HEK293 (cell line): ENCODE measurements around the gene DLX5.
A peak's percentile ranks its signal among the peaks of the same experiment; 100 is the strongest.

Experiments
- CTCF ChIA-PET: fragments of 350-600 bp; formaldehyde crosslinking; extraction: SDS; loops from one replicate; lab custom pipeline; 2021; ENCODE audit warnings: antibody characterized with exemption; lab: Yijun Ruan, JAX
- POLR2A ChIA-PET: fragments of 300-600 bp; formaldehyde crosslinking; extraction: SDS; loops from one replicate; lab custom pipeline; 2020; ENCODE audit warnings: antibody characterized with exemption, inconsistent platforms; lab: Yijun Ruan, JAX
- H3K27ac ChIP-seq: fragments of 200-500 bp; sonication (Bioruptor generic); 2 replicates; pipeline ENCODE4 v1.5.1; 2014; ENCODE audit warnings: low read depth, low read length, control low read depth, inconsistent platforms; ENCODE audit errors: extremely low read depth
- H3K36me3 ChIP-seq, 2 experiments: fragments of 200-500 bp in 1 of 2; sonication (Bioruptor generic) in 1 of 2; 1 replicate in 1 of 2; 2 replicates in 1 of 2; pipeline ENCODE4 v1.5.1; 2014 to 2017; ENCODE audit warnings: inconsistent platforms in 2 of 2, low read length in 2 of 2; ENCODE audit not compliant: control insufficient read depth in 2 of 2, insufficient read depth in 1 of 2
- H3K4me1 ChIP-seq: fragments of 200-500 bp; sonication (Bioruptor generic); 2 replicates; pipeline ENCODE4 v1.5.1; 2014; ENCODE audit warnings: mild to moderate bottlenecking, low read length, inconsistent platforms; ENCODE audit not compliant: control insufficient read depth, insufficient read depth
- H3K4me3 ChIP-seq: 2 replicates; pipeline ENCODE4 v1.5.1; 2011; ENCODE audit warnings: low read depth, mild to moderate bottlenecking, control low read depth, low read length, moderate library complexity
- H3K9me3 ChIP-seq: fragments of 200-500 bp; sonication (Bioruptor generic); 2 replicates; pipeline ENCODE4 v1.5.1; 2014; ENCODE audit warnings: low read depth, low read length, inconsistent platforms; ENCODE audit not compliant: control insufficient read depth, insufficient read depth
- ZNF133 ChIP-seq: fragments of 450-650 bp; formaldehyde crosslinking; IDR thresholded peaks from 2 replicates; pipeline ENCODE4 v1.5.1; 2016; ENCODE audit warnings: missing biosample characterization, missing genetic modification characterization
- ZNF174 ChIP-seq: fragments of 450-650 bp; formaldehyde crosslinking; IDR thresholded peaks from 2 replicates; pipeline ENCODE4 v1.5.0; 2017; ENCODE audit warnings: missing biosample characterization, mild to moderate bottlenecking, missing genetic modification characterization
- ZNF23 ChIP-seq: fragments of 450-650 bp; formaldehyde crosslinking; IDR thresholded peaks from 2 replicates; pipeline ENCODE4 v1.5.1; 2016; ENCODE audit warnings: missing biosample characterization, missing genetic modification characterization, borderline replicate concordance
- ZNF302 ChIP-seq: fragments of 450-650 bp; formaldehyde crosslinking; IDR thresholded peaks from 2 replicates; pipeline ENCODE4 v1.5.1; 2016; ENCODE audit warnings: missing biosample characterization, missing genetic modification characterization, low read depth
- ZNF350 ChIP-seq: fragments of 450-650 bp; formaldehyde crosslinking; IDR thresholded peaks from 2 replicates; pipeline ENCODE4 v1.5.0; 2017; ENCODE audit warnings: missing biosample characterization, mild to moderate bottlenecking, missing genetic modification characterization
- ZNF423 ChIP-seq: fragments of 450-650 bp; formaldehyde crosslinking; IDR thresholded peaks from 2 replicates; pipeline ENCODE4 v1.5.1; 2016; ENCODE audit warnings: missing biosample characterization, missing genetic modification characterization
- ZNF501 ChIP-seq: fragments of 450-650 bp; formaldehyde crosslinking; IDR thresholded peaks from 2 replicates; pipeline ENCODE4 v1.5.1; 2016; ENCODE audit warnings: missing biosample characterization, missing genetic modification characterization
- ZNF626 ChIP-seq: fragments of 450-650 bp; sonication (Bioruptor Pico); formaldehyde crosslinking; IDR thresholded peaks from 2 replicates; pipeline ENCODE4 v1.5.1; 2018; ENCODE audit warnings: missing biosample characterization, missing genetic modification characterization, inconsistent platforms
- ZNF785 ChIP-seq: fragments of 450-650 bp; formaldehyde crosslinking; IDR thresholded peaks from 2 replicates; pipeline ENCODE4 v1.5.1; 2016; ENCODE audit warnings: missing biosample characterization, missing genetic modification characterization
- TF ChIP-seq, protein P1 (sequence below): fragments of 450-650 bp; formaldehyde crosslinking; conservative IDR thresholded peaks from 2 replicates; pipeline ENCODE4 v1.5.1; 2016; ENCODE audit warnings: low read depth, missing biosample characterization, missing genetic modification characterization
- TF ChIP-seq, protein P2 (sequence below): fragments of 450-650 bp; IDR thresholded peaks from 2 replicates; pipeline ENCODE4 v1.5.1; 2018; ENCODE audit warnings: missing biosample characterization, mild to moderate bottlenecking, missing genetic modification characterization
- TF ChIP-seq, protein P3 (sequence below): fragments of 450-650 bp; formaldehyde crosslinking; IDR thresholded peaks from 2 replicates; pipeline ENCODE4 v1.5.1; 2016; ENCODE audit warnings: missing biosample characterization, missing genetic modification characterization
- TF ChIP-seq, protein P4 (sequence below): fragments of 450-650 bp; formaldehyde crosslinking; IDR thresholded peaks from 2 replicates; pipeline ENCODE4 v1.5.1; 2016; ENCODE audit warnings: missing biosample characterization, missing genetic modification characterization
- TF ChIP-seq, protein P5 (sequence below): fragments of 450-650 bp; formaldehyde crosslinking; IDR thresholded peaks from 2 replicates; pipeline ENCODE4 v1.5.1; 2016; ENCODE audit warnings: missing biosample characterization, missing genetic modification characterization, borderline replicate concordance
- TF ChIP-seq, protein P6 (sequence below): fragments of 450-650 bp; formaldehyde crosslinking; IDR thresholded peaks from 2 replicates; pipeline ENCODE4; 2016; ENCODE audit warnings: missing biosample characterization, missing genetic modification characterization

The DLX5 gene

DNA sequence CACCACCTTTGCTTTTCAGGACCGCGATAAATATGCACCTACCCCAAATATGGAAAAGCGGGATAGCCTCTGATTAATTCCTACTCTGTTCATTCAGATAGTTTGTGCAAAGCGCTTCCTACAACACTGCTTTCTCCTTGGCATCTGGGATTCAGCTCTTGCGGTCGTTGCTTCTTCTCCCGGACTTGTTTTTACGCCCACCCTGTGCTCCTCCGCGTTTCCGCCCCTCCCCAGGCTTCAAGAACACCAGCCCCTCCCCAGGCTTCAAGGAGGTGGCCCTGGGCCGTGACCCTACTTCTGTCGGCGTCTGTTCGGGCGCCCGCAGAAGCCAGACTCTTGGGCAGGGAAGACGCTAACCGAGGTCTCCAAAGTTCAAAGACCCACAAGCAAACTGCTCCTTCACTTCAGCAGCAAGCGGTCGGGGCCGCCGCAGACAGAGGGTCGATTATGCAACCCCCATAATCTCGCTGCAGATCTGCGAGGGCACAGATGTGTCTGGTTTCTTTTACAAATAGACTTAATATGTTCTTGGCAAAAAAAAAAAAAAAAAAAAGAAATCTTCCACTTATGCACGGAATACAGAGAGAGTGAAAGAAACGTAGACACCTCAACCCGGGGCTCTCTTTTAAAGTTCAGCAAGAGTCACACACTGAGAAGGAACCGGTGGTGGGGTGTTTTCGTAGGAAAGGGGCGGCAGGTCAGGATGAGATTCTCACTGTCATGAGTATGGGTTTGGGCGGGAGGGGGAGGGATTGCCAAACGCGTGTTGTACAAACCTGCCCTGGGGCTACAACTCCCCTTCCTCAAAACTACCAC lies 1.9 kb downstream of the DLX5 start:
- Histone ChIP-seq H3K36me3 (peaks cover 0 to 3% of the 10 kb centered on the region in 2 experiments; a peak in 1 of 3 replicates), H3K4me1 (no peaks in the 10 kb centered on the region), H3K27ac (no peak overlapping the region), H3K4me3 (peak overlapping the region; percentile 90; the same call in 1 of the 2 replicates), H3K9me3 (no peaks in the 10 kb centered on the region)
- CTCF ChIA-PET, result interaction anchor here (1.7 kb wide), 1 partner anchor 16 kb away, joined by 6 read pairs; no protein-coding TSS in a partner anchor
- TF ChIP-seq, protein P1, sequence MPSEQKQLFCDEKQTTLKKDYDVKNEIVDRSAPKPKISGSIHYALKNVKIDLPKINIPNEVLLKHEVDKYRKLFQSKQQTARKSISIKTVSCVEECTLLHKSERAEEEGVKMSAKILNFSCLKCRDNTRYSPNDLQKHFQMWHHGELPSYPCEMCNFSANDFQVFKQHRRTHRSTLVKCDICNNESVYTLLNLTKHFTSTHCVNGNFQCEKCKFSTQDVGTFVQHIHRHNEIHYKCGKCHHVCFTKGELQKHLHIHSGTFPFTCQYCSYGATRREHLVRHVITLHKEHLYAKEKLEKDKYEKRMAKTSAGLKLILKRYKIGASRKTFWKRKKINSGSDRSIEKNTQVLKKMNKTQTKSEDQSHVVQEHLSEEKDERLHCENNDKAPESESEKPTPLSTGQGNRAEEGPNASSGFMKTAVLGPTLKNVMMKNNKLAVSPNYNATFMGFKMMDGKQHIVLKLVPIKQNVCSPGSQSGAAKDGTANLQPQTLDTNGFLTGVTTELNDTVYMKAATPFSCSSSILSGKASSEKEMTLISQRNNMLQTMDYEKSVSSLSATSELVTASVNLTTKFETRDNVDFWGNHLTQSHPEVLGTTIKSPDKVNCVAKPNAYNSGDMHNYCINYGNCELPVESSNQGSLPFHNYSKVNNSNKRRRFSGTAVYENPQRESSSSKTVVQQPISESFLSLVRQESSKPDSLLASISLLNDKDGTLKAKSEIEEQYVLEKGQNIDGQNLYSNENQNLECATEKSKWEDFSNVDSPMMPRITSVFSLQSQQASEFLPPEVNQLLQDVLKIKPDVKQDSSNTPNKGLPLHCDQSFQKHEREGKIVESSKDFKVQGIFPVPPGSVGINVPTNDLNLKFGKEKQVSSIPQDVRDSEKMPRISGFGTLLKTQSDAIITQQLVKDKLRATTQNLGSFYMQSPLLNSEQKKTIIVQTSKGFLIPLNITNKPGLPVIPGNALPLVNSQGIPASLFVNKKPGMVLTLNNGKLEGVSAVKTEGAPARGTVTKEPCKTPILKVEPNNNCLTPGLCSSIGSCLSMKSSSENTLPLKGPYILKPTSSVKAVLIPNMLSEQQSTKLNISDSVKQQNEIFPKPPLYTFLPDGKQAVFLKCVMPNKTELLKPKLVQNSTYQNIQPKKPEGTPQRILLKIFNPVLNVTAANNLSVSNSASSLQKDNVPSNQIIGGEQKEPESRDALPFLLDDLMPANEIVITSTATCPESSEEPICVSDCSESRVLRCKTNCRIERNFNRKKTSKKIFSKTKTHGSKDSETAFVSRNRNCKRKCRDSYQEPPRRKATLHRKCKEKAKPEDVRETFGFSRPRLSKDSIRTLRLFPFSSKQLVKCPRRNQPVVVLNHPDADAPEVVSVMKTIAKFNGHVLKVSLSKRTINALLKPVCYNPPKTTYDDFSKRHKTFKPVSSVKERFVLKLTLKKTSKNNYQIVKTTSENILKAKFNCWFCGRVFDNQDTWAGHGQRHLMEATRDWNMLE (tag by site-specific recombination), result no peak
- TF ChIP-seq ZNF23 (tag by site-specific recombination) (no peak), ZNF174 (tag by site-specific recombination) (no peak), ZNF785 (tag by site-specific recombination) (no peak), ZNF626 (no peak), ZNF350 (no peak), ZNF501 (tag by site-specific recombination) (no peak), ZNF133 (tag by site-specific recombination) (no peak), ZNF423 (tag by site-specific recombination) (no peak), ZNF302 (tag by site-specific recombination) (no peak)
- TF ChIP-seq, protein P2, sequence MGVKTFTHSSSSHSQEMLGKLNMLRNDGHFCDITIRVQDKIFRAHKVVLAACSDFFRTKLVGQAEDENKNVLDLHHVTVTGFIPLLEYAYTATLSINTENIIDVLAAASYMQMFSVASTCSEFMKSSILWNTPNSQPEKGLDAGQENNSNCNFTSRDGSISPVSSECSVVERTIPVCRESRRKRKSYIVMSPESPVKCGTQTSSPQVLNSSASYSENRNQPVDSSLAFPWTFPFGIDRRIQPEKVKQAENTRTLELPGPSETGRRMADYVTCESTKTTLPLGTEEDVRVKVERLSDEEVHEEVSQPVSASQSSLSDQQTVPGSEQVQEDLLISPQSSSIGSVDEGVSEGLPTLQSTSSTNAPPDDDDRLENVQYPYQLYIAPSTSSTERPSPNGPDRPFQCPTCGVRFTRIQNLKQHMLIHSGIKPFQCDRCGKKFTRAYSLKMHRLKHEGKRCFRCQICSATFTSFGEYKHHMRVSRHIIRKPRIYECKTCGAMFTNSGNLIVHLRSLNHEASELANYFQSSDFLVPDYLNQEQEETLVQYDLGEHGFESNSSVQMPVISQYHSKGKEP (tag by site-specific recombination), result no peak
- TF ChIP-seq, protein P3, sequence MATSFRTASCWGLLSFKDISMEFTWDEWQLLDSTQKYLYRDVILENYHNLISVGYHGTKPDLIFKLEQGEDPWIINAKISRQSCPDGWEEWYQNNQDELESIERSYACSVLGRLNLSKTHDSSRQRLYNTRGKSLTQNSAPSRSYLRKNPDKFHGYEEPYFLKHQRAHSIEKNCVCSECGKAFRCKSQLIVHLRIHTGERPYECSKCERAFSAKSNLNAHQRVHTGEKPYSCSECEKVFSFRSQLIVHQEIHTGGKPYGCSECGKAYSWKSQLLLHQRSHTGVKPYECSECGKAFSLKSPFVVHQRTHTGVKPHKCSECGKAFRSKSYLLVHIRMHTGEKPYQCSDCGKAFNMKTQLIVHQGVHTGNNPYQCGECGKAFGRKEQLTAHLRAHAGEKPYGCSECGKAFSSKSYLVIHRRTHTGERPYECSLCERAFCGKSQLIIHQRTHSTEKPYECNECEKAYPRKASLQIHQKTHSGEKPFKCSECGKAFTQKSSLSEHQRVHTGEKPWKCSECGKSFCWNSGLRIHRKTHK (tag by site-specific recombination), result no peak
- TF ChIP-seq, protein P4, sequence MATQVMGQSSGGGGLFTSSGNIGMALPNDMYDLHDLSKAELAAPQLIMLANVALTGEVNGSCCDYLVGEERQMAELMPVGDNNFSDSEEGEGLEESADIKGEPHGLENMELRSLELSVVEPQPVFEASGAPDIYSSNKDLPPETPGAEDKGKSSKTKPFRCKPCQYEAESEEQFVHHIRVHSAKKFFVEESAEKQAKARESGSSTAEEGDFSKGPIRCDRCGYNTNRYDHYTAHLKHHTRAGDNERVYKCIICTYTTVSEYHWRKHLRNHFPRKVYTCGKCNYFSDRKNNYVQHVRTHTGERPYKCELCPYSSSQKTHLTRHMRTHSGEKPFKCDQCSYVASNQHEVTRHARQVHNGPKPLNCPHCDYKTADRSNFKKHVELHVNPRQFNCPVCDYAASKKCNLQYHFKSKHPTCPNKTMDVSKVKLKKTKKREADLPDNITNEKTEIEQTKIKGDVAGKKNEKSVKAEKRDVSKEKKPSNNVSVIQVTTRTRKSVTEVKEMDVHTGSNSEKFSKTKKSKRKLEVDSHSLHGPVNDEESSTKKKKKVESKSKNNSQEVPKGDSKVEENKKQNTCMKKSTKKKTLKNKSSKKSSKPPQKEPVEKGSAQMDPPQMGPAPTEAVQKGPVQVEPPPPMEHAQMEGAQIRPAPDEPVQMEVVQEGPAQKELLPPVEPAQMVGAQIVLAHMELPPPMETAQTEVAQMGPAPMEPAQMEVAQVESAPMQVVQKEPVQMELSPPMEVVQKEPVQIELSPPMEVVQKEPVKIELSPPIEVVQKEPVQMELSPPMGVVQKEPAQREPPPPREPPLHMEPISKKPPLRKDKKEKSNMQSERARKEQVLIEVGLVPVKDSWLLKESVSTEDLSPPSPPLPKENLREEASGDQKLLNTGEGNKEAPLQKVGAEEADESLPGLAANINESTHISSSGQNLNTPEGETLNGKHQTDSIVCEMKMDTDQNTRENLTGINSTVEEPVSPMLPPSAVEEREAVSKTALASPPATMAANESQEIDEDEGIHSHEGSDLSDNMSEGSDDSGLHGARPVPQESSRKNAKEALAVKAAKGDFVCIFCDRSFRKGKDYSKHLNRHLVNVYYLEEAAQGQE (tag by site-specific recombination), result no peak
- TF ChIP-seq, protein P5, sequence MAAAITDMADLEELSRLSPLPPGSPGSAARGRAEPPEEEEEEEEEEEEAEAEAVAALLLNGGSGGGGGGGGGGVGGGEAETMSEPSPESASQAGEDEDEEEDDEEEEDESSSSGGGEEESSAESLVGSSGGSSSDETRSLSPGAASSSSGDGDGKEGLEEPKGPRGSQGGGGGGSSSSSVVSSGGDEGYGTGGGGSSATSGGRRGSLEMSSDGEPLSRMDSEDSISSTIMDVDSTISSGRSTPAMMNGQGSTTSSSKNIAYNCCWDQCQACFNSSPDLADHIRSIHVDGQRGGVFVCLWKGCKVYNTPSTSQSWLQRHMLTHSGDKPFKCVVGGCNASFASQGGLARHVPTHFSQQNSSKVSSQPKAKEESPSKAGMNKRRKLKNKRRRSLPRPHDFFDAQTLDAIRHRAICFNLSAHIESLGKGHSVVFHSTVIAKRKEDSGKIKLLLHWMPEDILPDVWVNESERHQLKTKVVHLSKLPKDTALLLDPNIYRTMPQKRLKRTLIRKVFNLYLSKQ (tag by site-specific recombination), result no peak
- TF ChIP-seq, protein P6, sequence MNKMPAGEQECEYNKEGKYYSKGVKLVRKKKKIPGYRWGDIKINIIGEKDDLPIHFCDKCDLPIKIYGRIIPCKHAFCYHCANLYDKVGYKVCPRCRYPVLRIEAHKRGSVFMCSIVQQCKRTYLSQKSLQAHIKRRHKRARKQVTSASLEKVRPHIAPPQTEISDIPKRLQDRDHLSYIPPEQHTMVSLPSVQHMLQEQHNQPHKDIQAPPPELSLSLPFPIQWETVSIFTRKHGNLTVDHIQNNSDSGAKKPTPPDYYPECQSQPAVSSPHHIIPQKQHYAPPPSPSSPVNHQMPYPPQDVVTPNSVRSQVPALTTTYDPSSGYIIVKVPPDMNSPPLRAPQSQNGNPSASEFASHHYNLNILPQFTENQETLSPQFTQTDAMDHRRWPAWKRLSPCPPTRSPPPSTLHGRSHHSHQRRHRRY (tag by site-specific recombination), result no peak
- POLR2A ChIA-PET, result interaction anchor here (1.3 kb wide), 1 partner anchor 8 kb away, joined by 4 read pairs; no protein-coding TSS in a partner anchor
